ENCODE measurements around the gene BATF2. TPM values are rescaled to one million over a fixed set of nuclear protein-coding genes. Genes with fewer than 3 reads are reported as not detected.
"Not testable (repeated sequence)": the region's sequence is repeated elsewhere in the genome, so short reads cannot be mapped to it uniquely, and the experiment has no call there.

BATF2 gene
- total and polyA plus RNA-seq, 4 donors: 1.4 to 3.6 (median 2.2) TPM

DNA sequence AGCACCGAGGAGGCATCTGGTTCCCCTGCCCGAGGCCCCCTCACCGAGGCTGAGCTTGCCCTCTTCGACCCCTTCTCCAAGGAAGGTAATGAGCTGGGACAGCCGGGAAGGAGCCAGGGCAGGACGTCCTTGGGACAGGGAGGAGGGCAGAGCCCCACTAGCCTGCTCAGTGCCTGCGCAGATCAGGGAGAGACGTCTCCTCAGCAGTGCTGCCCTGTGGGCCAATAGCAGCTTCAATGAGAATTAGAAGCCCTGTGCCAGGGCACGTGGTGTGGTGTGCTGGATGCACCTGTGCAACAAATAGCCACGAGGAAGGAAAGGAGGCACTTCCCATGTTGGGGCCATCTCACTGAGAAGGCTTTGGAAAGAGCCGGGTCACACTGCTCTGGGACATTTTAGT lies 38.8 kb upstream of the BATF2 start:
- Histone ChIP-seq H3K4me3 (ENCODE audit: low read length in 2 of 2) (no peak overlapping the region), H3K4me1 (ENCODE audit: control insufficient read depth in 1 of 2, insufficient read depth in 2 of 2, low read length in 2 of 2) (no peaks in the 10 kb centered on the region), H3K9me3 (ENCODE audit: control insufficient read depth, low read length) (no peaks in the 10 kb centered on the region), H3K36me3 (ENCODE audit: control insufficient read depth in 1 of 2, insufficient read depth in 2 of 2, low read length in 1 of 2) (no peaks in the 10 kb centered on the region), H3K27ac (ENCODE audit: low read depth in 1 of 2, low read length in 2 of 2) (no peak overlapping the region), H3K27me3 (ENCODE audit: control insufficient read depth in 1 of 2, insufficient read depth in 2 of 2, low read length in 1 of 2) (no peaks in the 10 kb centered on the region)
- ATAC-seq (ENCODE audit: low FRiP score): no peak
- 78 to 82% methylated on average over 11 of the region's 11 CpGs for WGBS, 2 donors
- DNase-seq: no peak
- intact Hi-C loops (cut with DNase I): no loop called here

DNA sequence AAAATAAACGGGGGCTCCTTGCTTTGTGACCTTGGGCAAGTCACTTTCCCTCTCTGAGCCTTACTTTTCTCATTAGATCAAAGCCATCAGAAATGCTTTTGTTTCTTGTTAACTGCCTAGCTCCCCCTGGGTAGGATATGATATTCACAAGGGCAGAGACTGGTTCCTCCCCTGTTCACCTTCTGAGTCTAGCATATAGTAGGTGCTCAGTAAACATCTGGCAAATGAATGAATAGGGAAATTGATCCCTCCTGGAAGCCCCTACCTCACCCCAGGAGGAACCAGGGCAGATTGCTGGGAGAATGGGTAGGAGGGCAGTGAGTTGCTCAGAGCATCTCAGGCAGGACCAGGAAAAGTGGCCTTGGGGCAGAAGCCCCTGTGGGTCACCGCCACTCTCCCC lies 37.7 kb upstream of the BATF2 start:
- no peaks in the 10 kb centered on the region for H3K36me3 ChIP-seq (ENCODE audit: control insufficient read depth in 1 of 2, insufficient read depth in 2 of 2, low read length in 1 of 2)
- no peak for DNase-seq
- no peaks in the 10 kb centered on the region for H3K9me3 ChIP-seq (ENCODE audit: control insufficient read depth, low read length)
- H3K4me1 ChIP-seq (ENCODE audit: control insufficient read depth in 1 of 2, insufficient read depth in 2 of 2, low read length in 2 of 2): no peaks in the 10 kb centered on the region
- H3K27ac ChIP-seq (ENCODE audit: low read depth in 1 of 2, low read length in 2 of 2): no peak overlapping the region
- intact Hi-C loops (cut with DNase I): no loop called here
- H3K27me3 ChIP-seq (ENCODE audit: control insufficient read depth in 1 of 2, insufficient read depth in 2 of 2, low read length in 1 of 2): no peaks in the 10 kb centered on the region
- no peak for ATAC-seq (ENCODE audit: low FRiP score)
- H3K4me3 ChIP-seq (ENCODE audit: low read length in 2 of 2): no peak overlapping the region
- WGBS, 2 donors: 90 to 97% methylated on average over 2 of the region's 2 CpGs

DNA sequence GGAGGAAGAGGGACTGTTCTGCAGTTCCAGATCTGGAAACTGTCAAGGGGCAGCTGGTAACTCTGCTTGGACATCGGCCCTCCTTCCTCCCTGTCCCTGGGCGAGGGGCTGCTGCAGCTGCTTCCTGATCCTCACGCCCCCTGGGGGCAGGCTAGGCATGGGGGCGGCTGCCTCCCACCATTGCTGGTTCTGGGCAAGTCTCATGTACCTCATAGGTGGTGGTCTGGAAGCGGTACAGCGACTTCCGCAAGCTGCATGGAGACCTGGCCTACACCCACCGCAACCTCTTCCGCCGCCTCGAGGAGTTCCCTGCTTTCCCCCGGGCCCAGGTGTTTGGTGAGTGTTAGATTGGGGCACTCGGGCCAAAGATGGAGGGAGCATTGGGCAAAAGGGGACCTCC lies 35.4 kb upstream of the BATF2 start:
- ATAC-seq (ENCODE audit: low FRiP score) (no peak), DNase-seq (no peak)
- H3K27me3 ChIP-seq (ENCODE audit: control insufficient read depth in 1 of 2, insufficient read depth in 2 of 2, low read length in 1 of 2): no peaks in the 10 kb centered on the region
- H3K36me3 ChIP-seq (ENCODE audit: control insufficient read depth in 1 of 2, insufficient read depth in 2 of 2, low read length in 1 of 2): no peaks in the 10 kb centered on the region
- H3K9me3 ChIP-seq (ENCODE audit: control insufficient read depth, low read length): no peaks in the 10 kb centered on the region
- 81 to 92% methylated on average over 12 to 13 of the region's 13 CpGs for WGBS, 2 donors
- no peaks in the 10 kb centered on the region for H3K4me1 ChIP-seq (ENCODE audit: control insufficient read depth in 1 of 2, insufficient read depth in 2 of 2, low read length in 2 of 2)
- intact Hi-C loops (cut with DNase I): no loop called here
- no peak overlapping the region for H3K4me3 ChIP-seq (ENCODE audit: low read length in 2 of 2)
- no peak overlapping the region for H3K27ac ChIP-seq (ENCODE audit: low read depth in 1 of 2, low read length in 2 of 2)

DNA sequence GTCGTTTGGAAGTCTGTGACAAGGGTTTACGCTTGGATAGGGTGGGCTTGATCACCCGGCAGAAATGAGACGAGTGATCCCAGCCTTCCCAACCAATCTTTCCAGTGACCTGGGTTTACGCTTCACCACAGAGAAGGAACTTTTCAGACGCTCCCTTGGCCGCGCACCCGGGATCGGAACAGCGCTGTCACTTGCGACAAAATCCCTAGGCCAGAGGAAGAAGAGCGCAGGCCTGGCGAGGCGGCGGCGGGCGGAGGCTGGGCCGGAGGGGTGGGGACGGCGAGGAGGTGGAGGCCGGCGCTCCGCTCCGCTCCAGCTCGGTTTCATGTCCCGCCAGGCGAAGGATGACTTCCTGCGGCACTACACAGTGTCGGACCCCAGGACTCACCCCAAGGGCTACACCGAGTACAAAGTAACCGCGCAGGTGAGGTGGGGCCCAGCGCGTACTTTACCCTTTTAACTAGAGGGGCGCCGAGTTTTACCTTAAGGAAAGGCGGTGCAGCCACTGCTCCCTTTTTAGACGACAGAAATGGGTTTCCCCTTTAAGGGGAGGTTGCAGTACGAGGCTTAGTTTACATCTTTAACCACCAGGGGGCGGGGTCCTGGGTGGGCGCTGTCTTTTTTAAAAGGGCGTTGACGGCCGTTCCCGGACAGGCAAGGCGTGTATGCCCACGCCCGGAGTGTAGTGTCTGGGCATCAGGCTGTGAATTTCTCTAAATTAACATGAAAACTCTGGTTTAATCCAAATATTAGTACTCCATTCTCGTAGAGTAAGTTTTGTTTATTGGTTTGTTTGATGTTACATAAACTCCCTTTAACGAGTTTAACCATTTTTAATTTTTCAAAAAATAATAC lies 30.7 kb upstream of the BATF2 start, which contains the start of gene SNX15:
Gene SNX15 (plus strand): TSS at position 227 of the 855 bp plus-strand sequence. CDS start 99 bp downstream, at position 326.
- 0 to 1% methylated on average over 50 to 51 of the region's 51 CpGs for WGBS, 2 donors
- intact Hi-C loops (cut with DNase I): loop anchor here in 1 of 2 donors (10.0 kb wide), 1 partner anchor 57 kb away; the partner anchor contains the start of genes CDCA5 and ZFPL1
- Histone ChIP-seq H3K27me3 (ENCODE audit: control insufficient read depth in 1 of 2, insufficient read depth in 2 of 2, low read length in 1 of 2) (no peaks in the 10 kb centered on the region), H3K4me1 (ENCODE audit: control insufficient read depth in 1 of 2, insufficient read depth in 2 of 2, low read length in 2 of 2) (no peaks in the 10 kb centered on the region), H3K9me3 (ENCODE audit: control insufficient read depth, low read length) (no peaks in the 10 kb centered on the region), H3K4me3 (ENCODE audit: low read length in 2 of 2) (peak within 1 kb of the TSS; percentile 28 to 83), H3K36me3 (ENCODE audit: control insufficient read depth in 1 of 2, insufficient read depth in 2 of 2, low read length in 1 of 2) (no peaks in the 10 kb centered on the region), H3K27ac (ENCODE audit: low read depth in 1 of 2, low read length in 2 of 2) (peak within 1 kb of the TSS in 1 of 2 donors; percentile 50)
- peak; percentile 95 to 97 for DNase-seq
- peak; percentile 99 for ATAC-seq (ENCODE audit: low FRiP score)

DNA sequence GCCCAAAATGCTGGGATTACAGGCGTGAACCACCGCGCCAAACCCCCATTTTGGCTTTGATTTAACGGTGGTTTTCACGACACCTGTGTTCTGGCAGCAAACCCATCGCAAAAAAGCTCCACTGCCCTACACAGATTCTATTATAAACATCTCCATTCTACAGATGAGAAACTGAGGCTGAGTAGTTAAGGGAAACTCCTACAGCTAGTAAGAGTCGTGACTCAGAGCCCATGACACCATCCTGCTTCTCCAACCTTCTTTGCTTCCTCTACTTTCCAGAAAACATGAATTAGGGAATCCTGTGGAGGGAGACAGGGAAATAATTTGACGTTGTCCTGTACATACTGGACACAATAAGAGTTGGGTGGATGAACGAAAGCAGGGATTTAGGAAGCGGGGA lies 30.0 kb upstream of the BATF2 start:
- DNase-seq: no peak
- intact Hi-C loops (cut with DNase I): loop anchor here in 1 of 2 donors (10.0 kb wide), 1 partner anchor 58 kb away; the partner anchor contains the start of genes CDCA5 and ZFPL1
- Histone ChIP-seq H3K4me3 (ENCODE audit: low read length in 2 of 2) (no peak overlapping the region), H3K27ac (ENCODE audit: low read depth in 1 of 2, low read length in 2 of 2) (peak overlapping the region in 1 of 2 donors; percentile 50), H3K4me1 (ENCODE audit: control insufficient read depth in 1 of 2, insufficient read depth in 2 of 2, low read length in 2 of 2) (no peaks in the 10 kb centered on the region), H3K9me3 (ENCODE audit: control insufficient read depth, low read length) (no peaks in the 10 kb centered on the region), H3K36me3 (ENCODE audit: control insufficient read depth in 1 of 2, insufficient read depth in 2 of 2, low read length in 1 of 2) (no peaks in the 10 kb centered on the region), H3K27me3 (ENCODE audit: control insufficient read depth in 1 of 2, insufficient read depth in 2 of 2, low read length in 1 of 2) (no peaks in the 10 kb centered on the region)
- no peak for ATAC-seq (ENCODE audit: low FRiP score)
- WGBS, 2 donors: 56% methylated on average over 10 of the region's 10 CpGs

DNA sequence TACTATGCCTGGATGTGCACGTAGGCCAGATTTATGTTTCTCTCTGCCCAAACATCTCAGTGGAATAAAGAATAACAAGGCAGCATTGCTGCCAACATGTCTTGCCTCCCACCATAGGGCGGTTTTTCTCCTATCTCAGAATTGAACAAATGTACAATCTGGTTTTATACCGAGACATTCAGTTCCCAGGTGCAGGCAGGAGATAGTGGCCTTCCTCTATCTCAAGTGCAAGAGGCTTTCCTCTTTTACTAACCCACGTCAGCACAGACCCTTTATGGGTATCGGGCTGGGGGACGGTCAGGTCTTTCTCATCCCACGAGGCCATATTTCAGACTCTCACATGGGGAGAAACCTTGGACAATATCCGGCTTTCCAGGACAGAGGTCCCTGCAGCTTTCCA lies 26.7 kb upstream of the BATF2 start:
- intact Hi-C loops (cut with DNase I): loop anchor here in 1 of 2 donors (10.0 kb wide), 1 partner anchor 61 kb away; the partner anchor contains the start of genes CDCA5 and ZFPL1
- 75 to 84% methylated on average over 8 of the region's 8 CpGs for WGBS, 2 donors
- H3K9me3 ChIP-seq (ENCODE audit: control insufficient read depth, low read length); H3K4me3 ChIP-seq (ENCODE audit: low read length in 2 of 2); ATAC-seq (ENCODE audit: low FRiP score); H3K4me1 ChIP-seq (ENCODE audit: control insufficient read depth in 1 of 2, insufficient read depth in 2 of 2, low read length in 2 of 2); H3K27me3 ChIP-seq (ENCODE audit: control insufficient read depth in 1 of 2, insufficient read depth in 2 of 2, low read length in 1 of 2); H3K36me3 ChIP-seq (ENCODE audit: control insufficient read depth in 1 of 2, insufficient read depth in 2 of 2, low read length in 1 of 2); DNase-seq; H3K27ac ChIP-seq (ENCODE audit: low read depth in 1 of 2, low read length in 2 of 2): not testable (repeated sequence)

DNA sequence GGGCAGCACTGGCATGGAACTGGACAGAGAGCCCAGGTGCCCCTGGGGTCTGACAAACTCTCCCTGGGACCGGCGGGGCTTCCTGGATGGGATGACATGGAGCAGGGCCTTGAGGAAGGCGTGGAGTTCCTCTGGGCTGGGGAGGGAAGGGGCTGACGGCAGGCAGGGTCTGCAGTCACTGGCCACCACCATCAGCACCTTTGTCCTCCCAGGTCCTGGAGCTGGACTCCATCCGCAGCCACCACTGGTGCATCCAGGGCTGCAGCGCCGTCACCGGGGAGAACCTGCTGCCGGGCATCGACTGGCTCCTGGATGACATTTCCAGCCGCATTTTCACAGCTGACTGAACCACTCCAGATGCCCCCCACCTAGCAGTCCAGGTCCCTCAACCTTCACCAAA lies 24.7 kb upstream of the BATF2 start:
- whole genome bisulfite sequencing, 2 donors: 87 to 95% methylated on average over 7 to 11 of the region's 11 CpGs
- ATAC-seq (ENCODE audit: low FRiP score) (no peak), DNase-seq (no peak)
- intact Hi-C loops (cut with DNase I): loop anchor here in 1 of 2 donors (10.0 kb wide), 1 partner anchor 63 kb away; the partner anchor contains the start of genes CDCA5 and ZFPL1
- Histone ChIP-seq H3K27ac (ENCODE audit: low read depth in 1 of 2, low read length in 2 of 2) (no peak overlapping the region), H3K9me3 (ENCODE audit: control insufficient read depth, low read length) (no peaks in the 10 kb centered on the region), H3K36me3 (ENCODE audit: control insufficient read depth in 1 of 2, insufficient read depth in 2 of 2, low read length in 1 of 2) (no peaks in the 10 kb centered on the region), H3K4me1 (ENCODE audit: control insufficient read depth in 1 of 2, insufficient read depth in 2 of 2, low read length in 2 of 2) (no peaks in the 10 kb centered on the region), H3K4me3 (ENCODE audit: low read length in 2 of 2) (no peak overlapping the region), H3K27me3 (ENCODE audit: control insufficient read depth in 1 of 2, insufficient read depth in 2 of 2, low read length in 1 of 2) (no peaks in the 10 kb centered on the region)

DNA sequence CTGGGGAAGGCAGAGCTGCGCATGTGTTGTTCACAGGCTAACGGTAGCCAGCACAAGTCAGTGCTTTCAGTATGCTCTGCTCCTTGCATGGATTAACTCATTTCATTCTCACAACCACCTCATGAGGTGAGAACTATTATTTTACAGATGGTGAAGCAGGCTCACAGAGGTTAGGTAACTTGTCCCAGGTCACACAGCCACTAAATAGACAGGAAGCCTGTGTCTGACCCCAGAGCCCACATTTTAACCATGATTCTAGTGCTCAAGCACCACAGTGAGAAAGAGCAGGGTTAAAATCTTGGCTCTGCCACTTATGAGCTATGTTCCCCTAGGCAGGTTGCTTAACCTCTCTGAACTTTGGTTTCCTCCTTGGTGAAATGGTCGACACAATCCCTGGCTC lies 24.2 kb upstream of the BATF2 start:
- H3K36me3 ChIP-seq (ENCODE audit: control insufficient read depth in 1 of 2, insufficient read depth in 2 of 2, low read length in 1 of 2): no peaks in the 10 kb centered on the region
- ATAC-seq (ENCODE audit: low FRiP score) (no peak), DNase-seq (no peak)
- 87% methylated on average over 3 of the region's 3 CpGs for WGBS, 2 donors
- no peaks in the 10 kb centered on the region for H3K4me1 ChIP-seq (ENCODE audit: control insufficient read depth in 1 of 2, insufficient read depth in 2 of 2, low read length in 2 of 2)
- H3K4me3 ChIP-seq (ENCODE audit: low read length in 2 of 2): no peak overlapping the region
- no peaks in the 10 kb centered on the region for H3K27me3 ChIP-seq (ENCODE audit: control insufficient read depth in 1 of 2, insufficient read depth in 2 of 2, low read length in 1 of 2)
- H3K9me3 ChIP-seq (ENCODE audit: control insufficient read depth, low read length): no peaks in the 10 kb centered on the region
- no peak overlapping the region for H3K27ac ChIP-seq (ENCODE audit: low read depth in 1 of 2, low read length in 2 of 2)
- intact Hi-C loops (cut with DNase I): loop anchor here in 1 of 2 donors (10.0 kb wide), 1 partner anchor 64 kb away; the partner anchor contains the start of genes CDCA5 and ZFPL1

Data from aorta (tissue), 5 donors.